ENCODE data around the gene WFS1. TPM values are rescaled to one million over a fixed set of nuclear protein-coding genes. Genes with fewer than 3 reads are reported as not detected.

WFS1 gene
- total and polyA plus RNA-seq, 10 donors, result 4.9 to 62.2 (median 34.8) TPM

DNA sequence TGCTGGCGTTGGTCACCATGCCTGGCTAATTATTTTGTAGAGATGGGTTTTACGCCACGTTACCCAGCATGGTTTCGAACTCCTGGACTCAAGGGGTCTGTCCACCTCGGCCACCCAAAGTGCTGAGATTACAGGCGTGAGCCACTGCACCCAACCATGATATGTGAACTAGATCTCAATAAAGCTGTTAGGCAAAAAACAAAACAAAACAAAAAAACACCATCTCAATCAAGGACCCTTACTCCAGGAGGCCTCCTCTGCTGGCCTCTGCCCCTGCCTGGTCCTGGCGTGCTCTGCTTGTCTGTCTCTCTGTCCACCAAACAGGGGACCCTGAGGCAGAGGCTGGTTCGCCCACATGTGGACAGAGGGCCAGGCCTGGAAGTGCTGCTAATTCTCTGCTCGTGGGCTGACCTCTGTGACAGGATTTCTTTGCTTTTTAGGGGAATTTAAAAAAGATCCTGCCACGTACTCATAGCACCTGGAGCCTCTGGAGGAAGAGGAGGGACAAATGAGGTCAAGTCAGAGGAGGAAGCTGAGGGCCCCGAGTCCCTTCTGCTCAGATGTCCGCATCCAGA lies 32.7 kb upstream of the WFS1 start:
- no peak overlapping the region for H3K27ac ChIP-seq
- DNase-seq, result peak; percentile 53
- H3K36me3 ChIP-seq, result no peaks in the 10 kb centered on the region
- WGBS, 5 donors, result 68 to 78% (median 74%) methylated on average over 12 of the region's 12 CpGs
- no peaks in the 10 kb centered on the region for H3K9me3 ChIP-seq
- intact Hi-C loops (cut with DNase I; ENCODE audit: low total_unique reads), result no loop called here
- H3K4me3 ChIP-seq, result no peak overlapping the region
- TF ChIP-seq POLR2AphosphoS5 (IDR thresholded peaks at IDR 0.05), result no peak
- TF ChIP-seq, protein P1, sequence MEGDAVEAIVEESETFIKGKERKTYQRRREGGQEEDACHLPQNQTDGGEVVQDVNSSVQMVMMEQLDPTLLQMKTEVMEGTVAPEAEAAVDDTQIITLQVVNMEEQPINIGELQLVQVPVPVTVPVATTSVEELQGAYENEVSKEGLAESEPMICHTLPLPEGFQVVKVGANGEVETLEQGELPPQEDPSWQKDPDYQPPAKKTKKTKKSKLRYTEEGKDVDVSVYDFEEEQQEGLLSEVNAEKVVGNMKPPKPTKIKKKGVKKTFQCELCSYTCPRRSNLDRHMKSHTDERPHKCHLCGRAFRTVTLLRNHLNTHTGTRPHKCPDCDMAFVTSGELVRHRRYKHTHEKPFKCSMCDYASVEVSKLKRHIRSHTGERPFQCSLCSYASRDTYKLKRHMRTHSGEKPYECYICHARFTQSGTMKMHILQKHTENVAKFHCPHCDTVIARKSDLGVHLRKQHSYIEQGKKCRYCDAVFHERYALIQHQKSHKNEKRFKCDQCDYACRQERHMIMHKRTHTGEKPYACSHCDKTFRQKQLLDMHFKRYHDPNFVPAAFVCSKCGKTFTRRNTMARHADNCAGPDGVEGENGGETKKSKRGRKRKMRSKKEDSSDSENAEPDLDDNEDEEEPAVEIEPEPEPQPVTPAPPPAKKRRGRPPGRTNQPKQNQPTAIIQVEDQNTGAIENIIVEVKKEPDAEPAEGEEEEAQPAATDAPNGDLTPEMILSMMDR (IDR thresholded peaks at IDR 0.05 in 8 of 11, conservative IDR thresholded peaks at IDR 0.05 in 3 of 11), result no peak
- no peak for TF ChIP-seq POLR2A (IDR thresholded peaks at IDR 0.05)
- no peaks in the 10 kb centered on the region for H3K4me1 ChIP-seq
- peaks cover 0 to 25% (median 0%) of the 10 kb centered on the region in 7 donors for H3K27me3 ChIP-seq (replicated peaks in 1 of 7)

DNA sequence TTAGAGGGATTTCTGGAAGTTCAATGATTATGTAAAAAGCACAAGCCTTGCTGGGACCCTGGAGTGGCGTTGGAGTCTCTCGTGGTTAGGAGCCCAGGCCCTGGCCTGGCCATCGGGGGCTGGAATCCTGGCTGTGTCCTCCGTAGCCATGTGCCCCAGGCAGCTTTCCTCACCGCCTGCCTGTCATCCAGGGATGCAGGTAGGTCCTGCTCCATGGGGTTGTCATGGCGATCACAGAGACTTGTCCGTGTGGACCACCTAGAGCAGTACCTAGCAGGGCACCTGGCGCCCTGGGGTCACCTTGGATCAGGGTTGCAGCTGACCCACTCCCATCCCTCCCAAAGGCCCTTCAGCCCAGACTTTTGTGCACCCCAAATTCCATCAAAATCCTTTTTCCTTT lies 30.2 kb upstream of the WFS1 start:
- Histone ChIP-seq H3K36me3 (no peaks in the 10 kb centered on the region), H3K27ac (no peak overlapping the region), H3K4me3 (no peak overlapping the region), H3K9me3 (peaks cover 0 to 9% (median 4%) of the 10 kb centered on the region in 8 donors), H3K27me3 (replicated peaks in 1 of 7) (peaks cover 0 to 51% (median 0%) of the 10 kb centered on the region in 7 donors), H3K4me1 (no peaks in the 10 kb centered on the region)
- 76 to 84% (median 79%) methylated on average over 8 of the region's 8 CpGs for WGBS, 5 donors
- DNase-seq, result peak; percentile 60
- TF ChIP-seq, protein P1 (IDR thresholded peaks at IDR 0.05 in 8 of 11, conservative IDR thresholded peaks at IDR 0.05 in 3 of 11), result no peak
- TF ChIP-seq POLR2A (IDR thresholded peaks at IDR 0.05) (no peak), POLR2AphosphoS5 (IDR thresholded peaks at IDR 0.05) (no peak)
- intact Hi-C loops (cut with DNase I; ENCODE audit: low total_unique reads), result no loop called here

- Histone ChIP-seq H3K4me1 (peaks cover 0 to 1% (median under 1%) of the 10 kb centered on the region in 6 donors), H3K4me3 (no peak overlapping the region), H3K27me3 (replicated peaks in 1 of 7) (peaks cover 0 to 54% (median 0%) of the 10 kb centered on the region in 7 donors), H3K27ac (no peak overlapping the region), H3K9me3 (peaks cover 0 to 14% (median 8%) of the 10 kb centered on the region in 8 donors), H3K36me3 (no peaks in the 10 kb centered on the region)
- peak; percentile 40 for DNase-seq
- TF ChIP-seq POLR2A (IDR thresholded peaks at IDR 0.05), result no peak
- TF ChIP-seq, protein P1 (IDR thresholded peaks at IDR 0.05 in 8 of 11, conservative IDR thresholded peaks at IDR 0.05 in 3 of 11), result no peak
- TF ChIP-seq POLR2AphosphoS5 (IDR thresholded peaks at IDR 0.05), result no peak
- 83 to 87% (median 84%) methylated on average over 9 to 11 of the region's 11 CpGs for WGBS, 5 donors
- intact Hi-C loops (cut with DNase I; ENCODE audit: low total_unique reads), result no loop called here
These were observed 29.7 kb upstream of the WFS1 start for GRCh38 chr4:6239968-6240367.

GRCh38 chr4:6241062-6241845 lies 28.4 kb upstream of the WFS1 start:
- peaks cover 0 to 19% (median 10%) of the 10 kb centered on the region in 8 donors for H3K9me3 ChIP-seq
- no peaks in the 10 kb centered on the region for H3K36me3 ChIP-seq
- TF ChIP-seq, protein P1 (IDR thresholded peaks at IDR 0.05 in 8 of 11, conservative IDR thresholded peaks at IDR 0.05 in 3 of 11), result no peak
- TF ChIP-seq POLR2A (IDR thresholded peaks at IDR 0.05) (no peak), POLR2AphosphoS5 (IDR thresholded peaks at IDR 0.05) (no peak)
- intact Hi-C loops (cut with DNase I; ENCODE audit: low total_unique reads), result no loop called here
- peak; percentile 63 for DNase-seq
- no peak overlapping the region for H3K27ac ChIP-seq
- H3K27me3 ChIP-seq (replicated peaks in 1 of 7), result peaks cover 0 to 62% (median 12%) of the 10 kb centered on the region in 7 donors
- WGBS, 5 donors, result 83 to 91% (median 88%) methylated on average over 16 of the region's 16 CpGs
- H3K4me3 ChIP-seq, result no peak overlapping the region
- peaks cover 0 to 13% (median 7%) of the 10 kb centered on the region in 6 donors for H3K4me1 ChIP-seq
